ENCODE data around the gene RGS12.

DNA sequence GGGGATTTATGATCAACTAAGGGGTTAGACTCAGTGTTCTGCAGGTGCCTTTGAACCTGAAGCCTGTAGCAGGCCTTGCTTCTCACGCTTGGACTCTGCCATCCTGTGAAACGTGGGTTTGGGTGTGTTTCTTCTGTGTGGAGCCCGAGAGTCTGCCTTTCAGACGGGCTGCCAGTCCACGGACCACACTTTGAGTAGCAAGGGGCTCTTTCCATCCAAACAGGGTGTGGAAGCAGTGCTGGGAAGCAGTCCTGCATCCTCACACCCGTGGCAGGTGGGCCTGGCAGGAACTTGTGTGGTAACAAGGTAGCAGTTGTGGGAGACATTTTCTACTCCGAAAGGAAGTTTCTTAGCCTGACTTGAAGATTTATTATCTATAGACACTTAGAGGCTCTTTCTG is 22.7 kb downstream of the RGS12 start:
- TF ChIP-seq CTCF (IDR thresholded peaks at IDR 0.05) (no peak), POLR2AphosphoS5 (IDR thresholded peaks at IDR 0.05) (no peak), POLR2A (IDR thresholded peaks at IDR 0.05) (no peak)
